HG03095 (cell line): ENCODE results near the gene LTBP1.
"Not testable (repeated sequence)": the region's sequence is repeated elsewhere in the genome, so short reads cannot be mapped to it uniquely, and the experiment has no call there.

Experiments used
- ATAC-seq: cut with Tn5 transposase; IDR thresholded peaks from one replicate; pipeline ENCODE4 v1.9.1; 2021; ENCODE audit warnings: moderate library complexity; ENCODE audit not compliant: unreplicated experiment

Gene LTBP1

GRCh38 chr2:33365264-33365970 is 418.7 kb downstream of the LTBP1 start:
- ATAC-seq: no peak

GRCh38 chr2:33366473-33366872 is 419.7 kb downstream of the LTBP1 start:
- ATAC-seq: no peak

GRCh38 chr2:33368524-33368923 is 421.8 kb downstream of the LTBP1 start:
- ATAC-seq: not testable (repeated sequence)

- ATAC-seq: no peak
Observed at GRCh38 chr2:33369191-33369590, 422.4 kb downstream of the LTBP1 start.

- no peak for ATAC-seq
Observed at GRCh38 chr2:33370636-33371265, 424.0 kb downstream of the LTBP1 start.

GRCh38 chr2:33371304-33372090 is 424.7 kb downstream of the LTBP1 start:
- ATAC-seq: no peak

- ATAC-seq: no peak
Observed at GRCh38 chr2:33372940-33373553, 426.3 kb downstream of the LTBP1 start.

- ATAC-seq: no peak
Observed at GRCh38 chr2:33373986-33374385, 427.2 kb downstream of the LTBP1 start.

- no peak for ATAC-seq
Observed at GRCh38 chr2:33375054-33375453, 428.3 kb downstream of the LTBP1 start.

GRCh38 chr2:33377048-33377447 is 430.3 kb downstream of the LTBP1 start:
- ATAC-seq: no peak

- no peak for ATAC-seq
Observed at GRCh38 chr2:33378556-33379210, 431.9 kb downstream of the LTBP1 start.

GRCh38 chr2:33380001-33380609 is 433.4 kb downstream of the LTBP1 start:
- no peak for ATAC-seq

- no peak for ATAC-seq
Observed at GRCh38 chr2:33380719-33381118, 434.0 kb downstream of the LTBP1 start.

- ATAC-seq: no peak
Observed at GRCh38 chr2:33381301-33381858, 434.6 kb downstream of the LTBP1 start.

GRCh38 chr2:33383855-33384598 is 437.3 kb downstream of the LTBP1 start:
- no peak for ATAC-seq

- ATAC-seq: no peak
Observed at GRCh38 chr2:33384599-33384961, 437.8 kb downstream of the LTBP1 start.

GRCh38 chr2:33388996-33389395 is 442.2 kb downstream of the LTBP1 start:
- ATAC-seq: no peak

- not testable (repeated sequence) for ATAC-seq
Observed at GRCh38 chr2:33389695-33390094, 442.9 kb downstream of the LTBP1 start.

- ATAC-seq: no peak
Observed at GRCh38 chr2:33391529-33392255, 444.9 kb downstream of the LTBP1 start.
